GM18502 (cell line): Measurements from ENCODE around the gene HSPB9.
"Not testable (repeated sequence)": the region's sequence is repeated elsewhere in the genome, so short reads cannot be mapped to it uniquely, and the experiment has no call there.

Source experiments
- ATAC-seq: cut with Tn5 transposase; IDR thresholded peaks from one replicate; pipeline ENCODE4 v1.9.1; 2021; ENCODE audit warnings: mild to moderate bottlenecking; ENCODE audit not compliant: unreplicated experiment, poor library complexity

HSPB9 gene

DNA sequence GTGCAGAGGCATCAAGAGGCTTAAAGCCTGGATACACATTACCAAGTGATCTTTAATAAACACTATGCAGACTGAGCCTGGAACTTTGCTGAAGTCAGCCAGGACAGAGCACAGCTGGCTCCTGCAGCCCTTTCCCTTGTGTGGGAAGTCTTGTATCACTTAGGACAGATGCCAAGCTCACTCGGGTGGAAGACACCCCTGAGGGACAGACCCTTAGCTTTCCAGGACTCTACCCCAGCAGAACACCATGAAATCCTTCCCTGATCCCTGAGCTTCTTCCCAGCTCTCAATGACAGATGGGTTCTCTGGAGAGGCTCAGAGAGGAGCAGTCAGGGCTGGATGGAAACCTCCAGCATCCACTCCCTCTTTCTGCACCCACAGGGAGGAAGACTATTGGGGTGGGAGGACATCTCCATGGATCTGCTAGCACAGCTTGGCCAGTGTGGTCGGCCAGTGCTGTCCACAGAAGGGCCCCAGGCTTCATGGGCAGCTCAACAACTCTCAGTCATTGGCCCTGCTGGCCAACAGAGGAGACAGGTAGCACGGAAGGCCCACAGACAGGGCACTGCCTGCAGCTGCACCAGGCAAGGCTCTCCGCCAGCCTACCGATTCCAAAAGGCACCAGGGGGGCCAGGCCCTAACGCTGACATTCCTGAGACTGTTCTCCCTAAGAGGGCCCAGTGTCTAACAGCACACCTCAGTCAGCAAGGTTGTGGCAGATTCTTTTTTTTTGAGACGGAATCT is 16.3 kb downstream of the HSPB9 start:
- ATAC-seq, result no peak

DNA sequence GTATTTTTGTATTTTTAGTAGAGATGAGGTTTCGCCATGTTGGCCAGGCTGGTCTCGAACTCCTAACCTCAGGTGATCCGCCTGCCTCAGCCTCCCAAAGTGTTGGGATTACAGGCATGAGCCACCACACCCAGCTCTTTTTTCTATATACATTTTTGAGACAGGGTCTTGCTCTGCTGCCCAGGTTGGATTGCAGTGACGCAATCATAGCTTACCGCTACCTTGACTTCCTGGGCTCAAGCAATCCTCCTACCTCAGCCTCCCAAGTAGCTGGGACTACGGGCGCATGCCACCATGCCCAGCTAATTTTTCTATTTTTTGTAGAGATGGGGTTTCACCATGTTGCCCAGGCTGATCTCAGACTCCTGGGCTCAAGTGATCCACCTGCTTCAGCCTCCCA is 18.1 kb downstream of the HSPB9 start:
- not testable (repeated sequence) for ATAC-seq

DNA sequence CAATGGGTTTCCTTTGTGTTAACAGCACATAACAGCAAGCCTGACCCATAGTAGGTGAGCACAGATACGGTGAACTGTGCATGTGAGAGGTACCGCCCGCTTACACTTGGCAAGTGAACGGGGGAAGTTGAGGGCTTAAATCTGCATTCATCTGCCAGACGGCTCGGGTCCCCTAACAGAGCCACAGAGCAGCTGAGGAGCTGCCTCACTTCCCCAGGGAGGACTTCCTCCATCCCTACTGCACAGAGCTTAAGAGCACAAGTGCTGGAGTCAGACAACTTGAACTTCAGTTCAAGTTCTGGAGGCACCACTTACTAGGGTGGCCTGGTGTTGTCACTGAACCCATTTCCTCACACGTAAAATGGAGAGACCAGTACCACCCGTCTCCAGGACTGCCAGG is 18.8 kb downstream of the HSPB9 start:
- no peak for ATAC-seq

DNA sequence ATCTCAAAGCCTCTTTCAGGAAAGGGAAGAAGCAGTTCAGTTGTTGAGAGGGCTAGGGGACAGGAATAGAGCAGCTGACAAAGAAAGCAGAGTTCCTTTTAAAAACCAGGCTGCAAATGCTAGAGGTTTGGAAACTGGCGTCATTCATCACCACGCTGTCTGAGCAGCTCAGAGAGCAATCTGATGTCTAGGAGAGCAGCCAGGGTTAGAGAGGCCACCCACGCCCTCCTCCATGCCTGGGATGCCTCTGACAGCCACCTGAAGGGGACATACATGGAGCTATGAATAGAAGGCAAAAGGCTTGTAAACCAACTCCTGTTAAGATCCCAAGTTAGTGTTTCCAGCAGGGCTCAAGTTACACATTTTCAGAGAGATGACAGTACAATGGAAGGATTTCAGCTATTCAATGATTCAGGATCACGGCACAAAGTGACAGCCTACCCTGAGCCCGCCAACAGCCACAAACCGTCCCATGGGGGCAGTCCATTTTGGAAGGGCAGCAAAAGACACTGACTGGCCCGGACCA is 19.8 kb downstream of the HSPB9 start:
- no peak for ATAC-seq

DNA sequence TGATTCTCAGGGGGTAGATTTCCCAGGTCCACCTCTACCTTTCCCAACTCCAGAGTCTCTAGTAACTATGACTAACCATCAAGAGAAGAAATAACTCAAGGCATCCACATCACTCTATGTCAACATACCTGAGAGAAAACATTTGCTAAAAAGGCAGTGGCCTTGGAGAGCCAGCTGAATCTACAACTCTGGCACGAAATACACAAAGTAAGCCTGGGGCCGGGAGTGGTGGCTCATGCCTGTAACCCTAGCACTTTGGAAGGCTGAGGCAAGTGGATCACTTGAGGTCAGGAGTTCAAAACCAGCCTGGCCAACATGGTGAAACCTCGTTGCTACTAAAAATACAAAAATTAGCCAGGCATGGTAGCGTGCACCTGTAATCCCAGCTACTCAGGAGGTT is 20.5 kb downstream of the HSPB9 start:
- not testable (repeated sequence) for ATAC-seq

DNA sequence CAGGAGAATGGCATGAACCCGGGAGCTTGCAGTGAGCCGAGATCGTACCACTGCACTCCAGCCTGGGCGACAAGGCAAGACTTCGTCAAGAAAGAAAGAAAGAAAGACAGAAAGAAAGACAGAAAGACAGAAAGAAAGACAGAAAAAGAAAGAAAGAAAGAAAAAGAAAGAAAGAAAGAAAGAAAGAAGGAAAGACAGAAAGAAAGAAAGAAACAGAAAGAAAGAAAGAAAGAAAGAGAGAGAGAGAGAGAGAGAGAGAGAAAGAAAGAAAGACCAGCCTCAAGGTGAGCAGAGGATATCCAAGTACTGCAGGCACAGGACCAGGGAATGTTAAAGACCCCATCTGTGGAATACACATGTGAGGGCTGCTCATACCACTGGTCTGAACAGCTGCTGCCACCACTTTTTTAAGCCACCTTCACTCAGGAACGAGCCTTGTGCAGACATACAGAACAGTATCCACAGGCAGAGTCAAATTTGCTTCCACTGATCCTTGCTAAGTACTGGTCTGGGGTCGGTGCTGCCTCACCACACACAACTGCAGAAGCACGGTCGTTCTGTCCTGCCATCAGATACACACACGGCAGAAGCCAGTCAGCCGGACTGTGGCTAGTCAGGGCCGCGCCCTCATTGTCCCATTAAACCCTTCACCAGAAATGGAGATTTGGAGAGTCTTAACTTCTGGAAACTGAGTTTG is 24.5 kb downstream of the HSPB9 start:
- ATAC-seq, result no peak

DNA sequence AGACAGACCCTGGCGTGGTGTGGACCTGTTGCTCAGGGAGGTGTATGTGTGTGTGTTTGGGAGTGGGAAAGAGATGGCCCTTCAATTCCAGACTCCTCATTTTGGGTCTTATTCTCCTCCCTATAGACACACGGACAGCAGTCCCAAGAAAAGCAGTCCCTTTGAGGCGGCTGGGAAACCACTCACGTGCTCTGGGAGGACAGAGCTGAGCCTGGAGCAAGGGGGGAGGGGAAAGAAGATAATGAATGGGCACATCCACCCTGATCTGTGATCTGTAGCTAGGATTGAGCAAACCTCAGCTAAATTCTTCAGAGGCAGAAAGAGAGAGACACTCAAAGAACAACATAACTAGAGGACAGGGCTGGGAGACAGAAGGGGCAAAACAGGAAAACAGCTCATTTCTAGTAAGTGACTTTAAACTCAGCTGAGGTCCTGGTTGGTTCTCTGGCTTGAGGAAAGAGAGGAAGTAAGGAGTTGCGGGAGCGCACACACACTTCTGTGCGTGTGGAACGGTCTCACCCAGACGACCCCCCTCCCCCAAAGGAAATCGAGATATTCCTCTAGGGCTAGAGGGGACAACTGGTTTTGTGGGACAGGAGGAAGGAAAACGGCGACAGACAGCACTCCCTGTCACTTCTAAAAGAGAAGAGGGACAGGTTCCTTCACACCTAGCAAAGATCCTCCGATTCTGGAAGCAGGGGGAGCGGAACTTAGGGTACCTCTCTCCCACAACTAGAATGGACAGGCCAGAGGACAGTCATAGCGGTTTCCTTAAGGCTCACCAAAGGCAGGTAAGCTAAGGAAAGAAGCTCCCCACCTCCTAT is 31.5 kb downstream of the HSPB9 start:
- no peak for ATAC-seq

DNA sequence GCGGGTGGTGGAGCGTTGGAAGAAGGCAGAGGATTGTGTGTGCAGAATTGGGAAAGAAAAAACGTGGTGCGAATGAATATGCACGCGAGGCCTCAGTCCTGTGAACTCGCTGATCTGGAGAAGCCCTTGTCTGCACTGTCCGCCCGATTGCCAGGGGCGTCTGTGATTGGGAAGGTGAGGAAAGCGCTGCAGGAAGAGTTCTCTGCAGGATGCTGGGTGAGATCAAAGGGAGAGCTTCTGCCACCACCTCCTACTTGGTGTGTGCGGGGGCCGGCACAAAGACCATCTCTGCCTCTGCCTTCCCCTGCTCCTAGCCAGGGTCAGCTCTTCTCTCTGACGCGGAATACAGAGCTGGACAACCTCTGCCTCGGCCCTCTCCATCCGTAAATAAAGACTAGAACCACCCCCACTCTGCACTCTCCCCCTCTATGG is 33.0 kb downstream of the HSPB9 start:
- ATAC-seq, result no peak

DNA sequence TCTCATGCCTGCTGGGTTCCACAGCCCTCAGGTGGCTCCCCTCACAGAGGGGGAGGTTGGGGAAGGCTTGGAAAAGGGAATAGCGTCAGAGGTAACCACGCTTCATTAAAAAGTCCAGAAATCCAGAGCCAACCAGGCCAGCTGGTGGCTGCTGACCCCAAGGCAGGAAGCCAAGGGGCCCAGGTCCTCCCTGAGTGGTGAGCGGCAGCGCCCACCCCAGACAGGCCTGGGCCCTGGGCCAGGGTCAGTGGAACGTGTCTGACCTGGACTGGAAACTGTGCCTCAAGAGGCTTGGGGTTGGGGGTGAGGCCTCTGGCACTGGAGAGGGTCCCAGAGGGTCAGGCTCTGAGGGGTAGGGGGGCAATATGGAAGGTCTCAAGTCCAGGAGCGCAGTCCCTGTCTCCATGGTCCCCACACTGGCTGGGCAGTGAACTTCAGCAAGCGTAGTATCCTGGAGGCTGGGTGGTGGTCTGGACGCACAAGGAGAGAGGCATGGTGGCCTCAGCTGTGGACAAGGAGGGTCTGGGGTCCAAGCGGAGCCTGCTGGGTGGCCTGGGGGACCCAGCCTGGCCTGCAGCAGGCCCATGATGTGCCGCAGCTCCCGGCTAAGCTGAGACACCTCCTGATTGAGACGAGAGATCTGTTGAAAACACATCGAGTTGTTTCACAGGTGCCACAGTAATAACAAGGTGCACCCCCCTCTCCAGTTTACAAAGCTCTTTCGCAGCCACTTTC is 37.4 kb downstream of the HSPB9 start:
- ATAC-seq, result no peak

DNA sequence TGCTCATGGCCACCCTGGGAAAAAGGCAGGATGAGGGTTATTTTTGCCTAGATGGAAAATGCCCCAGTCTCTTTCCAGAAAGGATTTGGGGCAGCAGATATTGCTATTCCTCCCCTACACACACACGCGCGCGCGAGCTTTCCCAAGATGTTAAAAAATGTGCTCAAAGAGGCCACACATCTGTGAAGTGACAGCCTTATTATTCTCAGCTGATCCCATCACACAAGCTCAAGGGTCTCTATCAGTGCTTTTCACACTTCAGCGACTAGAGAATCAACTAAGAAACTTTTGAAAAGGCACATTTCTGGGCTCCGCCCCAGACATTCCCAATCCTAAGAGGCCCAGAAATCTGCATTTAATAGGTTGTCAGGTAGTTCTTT is 37.9 kb downstream of the HSPB9 start:
- ATAC-seq, result no peak

DNA sequence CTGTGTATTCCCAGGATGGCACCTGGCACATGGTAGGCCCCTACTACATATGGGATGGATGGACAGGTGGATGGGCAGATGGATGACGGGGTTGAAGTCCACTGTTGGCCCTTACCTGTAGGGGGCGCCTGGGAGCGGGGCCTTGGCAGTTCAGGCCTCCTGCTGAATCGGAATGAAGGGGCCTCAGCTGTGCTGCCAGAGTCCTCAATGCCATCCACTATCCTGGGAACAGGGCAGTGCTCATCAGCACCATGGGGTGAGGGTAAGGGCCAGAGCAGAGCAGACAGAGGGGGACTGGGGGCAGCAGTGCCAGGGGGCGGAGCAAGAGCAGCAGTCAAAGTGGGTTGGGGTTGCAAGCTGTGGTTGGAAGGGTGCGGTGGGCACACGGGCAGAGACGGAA is 40.5 kb downstream of the HSPB9 start:
- no peak for ATAC-seq

DNA sequence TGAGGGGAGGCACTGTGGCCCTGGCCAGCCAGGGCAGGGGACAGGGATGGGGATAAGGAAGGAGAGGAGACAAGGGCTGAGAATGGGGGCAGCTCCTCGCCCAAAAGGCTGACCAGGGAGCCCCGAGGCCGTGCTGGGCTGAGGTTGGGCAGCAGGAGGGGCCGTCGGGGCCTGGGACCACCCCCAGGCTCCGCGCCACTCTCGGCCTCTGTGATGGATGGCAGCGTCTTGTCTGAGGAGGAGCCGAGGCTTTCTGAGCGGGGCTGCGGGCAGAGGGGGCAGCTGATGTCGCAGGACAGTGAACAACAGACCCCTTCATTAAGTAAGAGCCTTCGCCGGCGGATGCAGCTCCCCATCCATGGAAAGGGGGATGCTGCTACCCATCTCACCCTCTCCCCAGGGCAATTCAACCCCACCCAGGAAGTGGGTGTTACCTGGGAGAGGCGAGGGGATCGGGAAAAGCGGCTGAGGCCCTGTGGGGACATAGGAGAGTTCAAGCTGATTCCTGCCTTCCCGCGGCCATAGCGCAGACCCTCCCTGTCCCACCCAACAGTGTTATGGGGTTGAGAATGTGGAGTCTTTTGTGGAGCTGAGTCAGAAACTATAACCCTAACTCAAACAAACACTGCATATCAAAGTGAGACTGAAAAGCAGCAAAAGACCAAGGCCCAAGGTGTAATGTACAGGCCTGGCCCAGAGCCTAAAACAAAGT is 41.2 kb downstream of the HSPB9 start:
- no peak for ATAC-seq

DNA sequence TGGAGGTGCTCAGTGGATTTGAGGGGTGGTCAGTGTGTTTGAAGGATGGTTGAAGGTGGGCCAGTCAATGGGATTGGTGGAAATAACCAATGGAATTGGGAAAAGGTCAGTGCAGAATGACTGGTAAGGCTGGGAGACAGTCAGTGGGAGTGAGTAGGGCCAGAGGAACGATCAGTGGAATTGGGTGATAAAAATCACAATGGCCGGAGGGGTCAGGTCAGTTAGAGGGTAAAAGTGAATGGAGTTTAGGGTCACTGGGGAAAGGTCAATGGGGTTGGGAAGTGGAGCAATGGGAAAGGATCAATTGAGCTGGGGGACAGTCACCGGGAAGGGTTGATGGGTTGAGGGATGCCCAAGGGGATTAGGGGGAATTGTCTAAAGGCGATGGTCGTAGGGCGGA is 43.1 kb downstream of the HSPB9 start:
- no peak for ATAC-seq

DNA sequence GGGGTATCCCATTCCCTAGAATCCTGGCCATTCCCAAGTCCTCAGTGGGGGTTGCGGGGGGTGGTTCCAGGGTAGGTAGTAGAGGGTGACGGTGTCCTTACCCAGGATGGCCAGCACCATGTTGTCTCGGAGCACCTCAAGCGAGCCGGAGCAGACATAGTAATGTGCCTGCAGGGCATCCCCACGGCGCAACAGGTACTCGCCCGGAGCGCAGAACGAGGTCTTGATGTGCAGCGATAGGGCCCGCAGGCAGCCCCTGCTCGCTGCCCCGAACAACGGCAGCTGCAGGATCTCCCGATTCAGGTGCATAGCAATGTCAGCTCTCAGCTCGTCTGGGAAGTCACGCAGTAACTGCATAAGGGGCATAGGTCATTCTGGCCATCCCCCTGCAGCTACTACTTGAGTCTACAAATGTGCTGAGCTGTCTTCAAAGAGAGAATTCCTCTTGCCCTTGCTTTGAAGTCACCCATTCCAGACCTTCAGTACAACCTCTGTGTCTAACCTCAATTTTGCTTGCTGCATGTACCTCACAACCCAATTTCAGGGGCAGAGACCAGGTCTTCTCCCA is 43.7 kb downstream of the HSPB9 start:
- ATAC-seq, result no peak

DNA sequence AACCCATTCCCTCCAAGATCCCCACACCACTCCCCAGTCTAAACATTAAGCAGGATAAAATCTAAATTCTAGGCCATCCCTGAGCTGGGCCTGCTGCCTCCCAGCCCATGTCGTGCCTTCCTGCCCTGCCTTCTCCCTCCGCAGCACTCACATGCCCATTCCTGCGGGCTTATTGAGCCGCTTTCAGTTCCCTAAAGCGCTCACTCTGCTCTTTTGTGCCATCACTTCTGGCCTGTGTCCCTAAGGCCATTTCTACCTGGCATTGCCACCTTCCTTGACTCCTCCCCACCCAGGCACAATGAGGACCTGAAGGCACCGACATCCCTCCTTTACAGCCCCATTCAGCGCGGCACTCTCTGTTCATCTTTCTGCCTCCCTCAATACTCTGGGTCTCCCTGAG is 45.2 kb downstream of the HSPB9 start:
- no peak for ATAC-seq

DNA sequence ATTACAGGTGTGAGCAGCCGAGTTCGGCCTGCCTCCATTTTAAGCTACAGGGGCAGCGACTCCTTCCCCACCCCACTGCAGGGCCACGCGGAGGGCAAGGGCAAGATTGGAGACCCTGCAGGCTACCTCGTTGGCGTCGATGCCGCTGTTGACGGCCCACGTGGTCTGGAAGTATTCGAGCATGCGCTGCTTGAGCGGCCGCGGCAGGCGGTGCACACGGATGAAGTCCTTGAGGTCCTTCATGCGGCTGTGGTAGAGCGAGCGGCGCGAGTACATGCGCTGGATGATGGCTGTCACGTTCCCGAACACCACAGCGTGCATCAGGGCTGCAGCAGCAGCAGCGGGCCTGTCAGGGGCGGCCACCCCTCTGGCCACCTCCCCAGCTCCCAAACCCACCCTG is 46.7 kb downstream of the HSPB9 start:
- no peak for ATAC-seq

DNA sequence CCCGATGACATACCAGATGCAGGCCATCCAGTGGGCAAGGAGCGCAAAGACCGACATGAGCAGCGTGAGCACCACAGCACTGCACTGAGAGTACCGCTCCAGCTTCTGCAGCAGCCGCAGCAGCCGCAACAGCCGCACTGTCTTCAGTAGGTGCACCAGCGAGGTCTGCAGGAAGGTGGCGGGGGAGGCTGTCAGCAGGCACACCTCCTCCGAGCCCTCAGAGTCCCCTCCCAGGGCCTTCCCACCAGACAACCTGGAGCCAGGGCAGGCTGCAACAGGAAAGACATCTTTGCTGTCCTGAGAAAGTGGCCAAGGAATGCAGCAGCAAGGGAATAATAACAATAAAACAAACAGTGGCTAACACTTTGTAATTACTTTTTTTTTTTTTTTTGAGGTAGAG is 49.2 kb downstream of the HSPB9 start:
- no peak for ATAC-seq
